Liver (tissue), 9 donors: ENCODE results near the gene C1orf210. TPM values are rescaled to one million over a fixed set of nuclear protein-coding genes. Genes with fewer than 3 reads are reported as not detected.
A peak's percentile ranks its signal among the peaks of the same experiment; 100 is the strongest.

ENCODE experiments used
- DNase-seq: peaks from one replicate; pipeline ENCODE4 v3.0.0-alpha.2; 2017; ENCODE audit warnings: low spot score
- H3K27ac ChIP-seq, 2 donors: one replicate each; pipeline ENCODE4 v1.7.0; 2013; ENCODE audit warnings: inconsistent platforms in 2 of 2, low read length in 2 of 2, control low read depth in 1 of 2, low read depth in 1 of 2, mild to moderate bottlenecking in 1 of 2
- H3K27me3 ChIP-seq, 4 donors: one replicate each; pipeline versions ENCODE4 v1.6.1 to v1.7.0; 2013; ENCODE audit warnings: low read length in 3 of 4, inconsistent platforms in 1 of 4, mild to moderate bottlenecking in 1 of 4, moderate library complexity in 1 of 4; ENCODE audit not compliant: control insufficient read depth in 4 of 4, insufficient read depth in 4 of 4
- H3K36me3 ChIP-seq, 4 donors: one replicate each; pipeline versions ENCODE4 v1.6.1 to v1.7.0; 2013; ENCODE audit warnings: low read length in 3 of 4, mild to moderate bottlenecking in 3 of 4, low read depth in 1 of 4, moderate library complexity in 1 of 4; ENCODE audit not compliant: control insufficient read depth in 4 of 4, insufficient read depth in 3 of 4
- H3K4me1 ChIP-seq, 4 donors: one replicate each; pipeline versions ENCODE4 v1.6.1 to v1.7.0; 2013; ENCODE audit warnings: low read length in 3 of 4, mild to moderate bottlenecking in 3 of 4, moderate library complexity in 1 of 4; ENCODE audit not compliant: control insufficient read depth in 4 of 4, insufficient read depth in 4 of 4
- H3K4me3 ChIP-seq, 3 donors: one replicate each; pipeline versions ENCODE4 v1.6.1 to v1.7.0; 2013; ENCODE audit warnings: low read length in 3 of 3, control low read depth in 1 of 3, low read depth in 1 of 3, mild to moderate bottlenecking in 1 of 3
- H3K9ac ChIP-seq, 2 donors: one replicate each; pipeline ENCODE4 v1.7.0; 2013; ENCODE audit warnings: low read length in 2 of 2, mild to moderate bottlenecking in 2 of 2, moderate library complexity in 2 of 2, control low read depth in 1 of 2, low read depth in 1 of 2
- H3K9me3 ChIP-seq, 4 donors: one replicate each; pipeline versions ENCODE4 v1.6.1 to v1.7.0; 2013; ENCODE audit warnings: low read length in 3 of 4; ENCODE audit not compliant: control insufficient read depth in 4 of 4
- ATF3 ChIP-seq: IDR thresholded peaks from 2 replicates; pipeline ENCODE4 v1.6.1; 2016; ENCODE audit warnings: antibody characterized with exemption
- CTCF ChIP-seq: fragments of 150-350 bp; IDR thresholded peaks from 2 replicates; pipeline ENCODE4 v1.5.1; 2017; ENCODE audit warnings: improper control_type of control experiment, low read depth, low read length; ENCODE audit not compliant: missing input control
- FOXA1 ChIP-seq: IDR thresholded peaks from 2 replicates; pipeline ENCODE4 v1.6.1; 2016; ENCODE audit warnings: antibody characterized with exemption
- FOXA2 ChIP-seq: IDR thresholded peaks from 2 replicates; pipeline ENCODE4 v1.6.1; 2016; ENCODE audit warnings: antibody characterized with exemption
- GABPA ChIP-seq, 2 donors: IDR thresholded peaks in 1 of 2; conservative IDR thresholded peaks in 1 of 2; 2 replicates each; pipeline ENCODE4 v1.6.1; 2016; ENCODE audit warnings: antibody characterized with exemption in 2 of 2, mild to moderate bottlenecking in 1 of 2, moderate library complexity in 1 of 2
- HNF4G ChIP-seq: IDR thresholded peaks from 2 replicates; pipeline ENCODE4 v1.6.1; 2016; ENCODE audit warnings: antibody characterized with exemption
- JUND ChIP-seq, 2 donors: IDR thresholded peaks; 2 replicates each; pipeline ENCODE4 v1.6.1; 2016; ENCODE audit warnings: antibody characterized with exemption in 2 of 2
- MAX ChIP-seq: IDR thresholded peaks from 2 replicates; pipeline ENCODE4 v1.6.1; 2016; ENCODE audit warnings: antibody characterized with exemption
- NR2F2 ChIP-seq: IDR thresholded peaks from 2 replicates; pipeline ENCODE4 v1.6.1; 2016; ENCODE audit warnings: antibody characterized with exemption
- RAD21 ChIP-seq, 2 donors: IDR thresholded peaks; 2 replicates each; pipeline ENCODE4 v1.6.1; 2016; ENCODE audit warnings: antibody characterized with exemption in 2 of 2, mild to moderate bottlenecking in 2 of 2
- RXRA ChIP-seq, 2 donors: IDR thresholded peaks; 2 replicates each; pipeline ENCODE4 v1.6.1; 2017 to 2018; ENCODE audit warnings: antibody characterized with exemption in 2 of 2, mild to moderate bottlenecking in 1 of 2
- SP1 ChIP-seq: IDR thresholded peaks from 2 replicates; pipeline ENCODE4 v1.6.1; 2018; ENCODE audit warnings: antibody characterized with exemption, mild to moderate bottlenecking
- TAF1 ChIP-seq: conservative IDR thresholded peaks from 2 replicates; pipeline ENCODE4 v1.6.1; 2016; ENCODE audit warnings: antibody characterized with exemption, mild to moderate bottlenecking
- YY1 ChIP-seq: IDR thresholded peaks from 2 replicates; pipeline ENCODE4 v1.6.1; 2016; ENCODE audit warnings: antibody characterized with exemption, mild to moderate bottlenecking
- ZBTB33 ChIP-seq: IDR thresholded peaks from 2 replicates; pipeline ENCODE4 v1.6.1; 2016; ENCODE audit warnings: antibody characterized with exemption
- whole genome bisulfite sequencing: extraction: QIAGEN DNeasy Blood & Tissue Kit; methylation state at CpG from one replicate; pipeline ENCODE4 v1.1.7; 2013; 5-methylcytosine and 5-hydroxymethylcytosine counted together
- polyA plus RNA-seq, 2 donors: library from polyadenylated mRNA; stranded (reverse) in 1 of 2; unstranded in 1 of 2; fragments of 200-250 nt in 1 of 2; fragments of >200 nt in 1 of 2; fragmentation: Nextera tagmentation in 1 of 2; extraction: Ambion mirVana in 1 of 2; gene quantifications; one replicate each; pipeline versions ENCODE4 v1.2.1 to v1.2.3, GENCODE V29; 2013 to 2015
- total RNA-seq, 2 donors: library from RNA; depleted of rRNA; stranded (reverse); fragments of >200 nt; gene quantifications; one replicate each; pipeline ENCODE4 v1.2.3, GENCODE V29; 2014
- TF ChIP-seq, protein P1 (sequence below): IDR thresholded peaks from 2 replicates; pipeline ENCODE4 v1.6.1; 2016; ENCODE audit warnings: antibody characterized with exemption, mild to moderate bottlenecking
- donor health status: healthy.
- donor health status: healthy.
- donor health status: healthy.
- donor health status: healthy.
- donor health status: healthy.

Gene C1orf210
- total and polyA plus RNA-seq, 4 donors = 0.75 to 5.0 (median 1.2) TPM

- WGBS = 81% methylated on average over 10 of the region's 10 CpGs
- no peak for DNase-seq
- H3K36me3 ChIP-seq = no peaks in the 10 kb centered on the region
- H3K4me1 ChIP-seq = peaks cover 10 to 26% (median 19%) of the 10 kb centered on the region in 4 donors
- H3K9me3 ChIP-seq = no peaks in the 10 kb centered on the region
- H3K27ac ChIP-seq = peak within 1 kb of the TSS; percentile 54 to 57
- no peak for TF ChIP-seq RXRA (IDR thresholded peaks at IDR 0.05)
- no peak for TF ChIP-seq NR2F2
- TF ChIP-seq HNF4G = no peak
- no peak for TF ChIP-seq FOXA2
- TF ChIP-seq GABPA (IDR thresholded peaks at IDR 0.05 in 1 of 2, conservative IDR thresholded peaks at IDR 0.05 in 1 of 2) = no peak
- TF ChIP-seq ZBTB33 = no peak
- TF ChIP-seq ATF3 = no peak
- no peak for TF ChIP-seq FOXA1
- TF ChIP-seq MAX = no peak
- no peak for TF ChIP-seq RAD21 (IDR thresholded peaks at IDR 0.05)
- no peak for TF ChIP-seq TAF1
- TF ChIP-seq, protein P1, sequence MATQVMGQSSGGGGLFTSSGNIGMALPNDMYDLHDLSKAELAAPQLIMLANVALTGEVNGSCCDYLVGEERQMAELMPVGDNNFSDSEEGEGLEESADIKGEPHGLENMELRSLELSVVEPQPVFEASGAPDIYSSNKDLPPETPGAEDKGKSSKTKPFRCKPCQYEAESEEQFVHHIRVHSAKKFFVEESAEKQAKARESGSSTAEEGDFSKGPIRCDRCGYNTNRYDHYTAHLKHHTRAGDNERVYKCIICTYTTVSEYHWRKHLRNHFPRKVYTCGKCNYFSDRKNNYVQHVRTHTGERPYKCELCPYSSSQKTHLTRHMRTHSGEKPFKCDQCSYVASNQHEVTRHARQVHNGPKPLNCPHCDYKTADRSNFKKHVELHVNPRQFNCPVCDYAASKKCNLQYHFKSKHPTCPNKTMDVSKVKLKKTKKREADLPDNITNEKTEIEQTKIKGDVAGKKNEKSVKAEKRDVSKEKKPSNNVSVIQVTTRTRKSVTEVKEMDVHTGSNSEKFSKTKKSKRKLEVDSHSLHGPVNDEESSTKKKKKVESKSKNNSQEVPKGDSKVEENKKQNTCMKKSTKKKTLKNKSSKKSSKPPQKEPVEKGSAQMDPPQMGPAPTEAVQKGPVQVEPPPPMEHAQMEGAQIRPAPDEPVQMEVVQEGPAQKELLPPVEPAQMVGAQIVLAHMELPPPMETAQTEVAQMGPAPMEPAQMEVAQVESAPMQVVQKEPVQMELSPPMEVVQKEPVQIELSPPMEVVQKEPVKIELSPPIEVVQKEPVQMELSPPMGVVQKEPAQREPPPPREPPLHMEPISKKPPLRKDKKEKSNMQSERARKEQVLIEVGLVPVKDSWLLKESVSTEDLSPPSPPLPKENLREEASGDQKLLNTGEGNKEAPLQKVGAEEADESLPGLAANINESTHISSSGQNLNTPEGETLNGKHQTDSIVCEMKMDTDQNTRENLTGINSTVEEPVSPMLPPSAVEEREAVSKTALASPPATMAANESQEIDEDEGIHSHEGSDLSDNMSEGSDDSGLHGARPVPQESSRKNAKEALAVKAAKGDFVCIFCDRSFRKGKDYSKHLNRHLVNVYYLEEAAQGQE = no peak
- TF ChIP-seq YY1 = no peak
- no peak for TF ChIP-seq CTCF
- TF ChIP-seq SP1 = no peak
- TF ChIP-seq JUND (IDR thresholded peaks at IDR 0.05) = no peak
- H3K9ac ChIP-seq = no peak within 1 kb of the TSS
- H3K27me3 ChIP-seq = no peaks in the 10 kb centered on the region
- no peak within 1 kb of the TSS for H3K4me3 ChIP-seq
These were observed 15.2 kb upstream of the C1orf210 start, which contains the start of gene TIE1 for GRCh38 chr1:43300378-43301094. TSS of gene TIE1 (plus strand) at chr1:43300982. CDS start at chr1:43301072, 90 bp downstream.
